ENCODE results near the gene TRAF1. TPM values are rescaled to one million over a fixed set of nuclear protein-coding genes. Genes with fewer than 3 reads are reported as not detected.

Gene TRAF1
- total RNA-seq, 1 experiment from 2014 or later: 1.6 TPM

DNA sequence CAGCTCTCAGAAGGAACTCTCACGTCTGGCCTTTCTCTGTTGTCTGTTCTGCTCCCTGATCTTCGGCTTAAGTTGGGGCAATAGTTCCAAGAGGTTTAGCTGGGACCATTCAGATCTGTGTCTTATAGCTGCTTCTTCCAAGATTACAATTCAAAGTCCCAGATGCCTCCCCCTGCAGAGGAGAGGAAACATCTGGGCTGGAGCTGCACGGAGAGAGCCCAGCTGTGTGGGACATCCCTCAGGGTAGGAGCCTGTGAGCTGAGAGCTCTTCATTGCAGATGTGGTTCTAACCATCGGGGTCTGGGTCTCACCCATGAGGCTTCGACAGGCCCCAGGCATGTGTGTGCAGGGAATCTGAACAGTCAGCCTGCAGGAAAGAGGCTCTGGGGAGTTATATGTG lies 40.6 kb downstream of the TRAF1 start:
- peaks cover 11% of the 10 kb centered on the region for H3K27me3 Mint-ChIP-seq (ENCODE audit: unreplicated experiment)
- peaks cover 6% of the 10 kb centered on the region for H3K4me1 Mint-ChIP-seq (ENCODE audit: low read depth, unreplicated experiment)
- no peak for DNase-seq
- CTCF ChIA-PET: no interaction called here
- intact Hi-C loops (cut with micrococcal nuclease; ENCODE audit: unreplicated experiment): no loop called here
- H3K36me3 Mint-ChIP-seq (ENCODE audit: insufficient read depth, unreplicated experiment): no peaks in the 10 kb centered on the region
- no peaks in the 10 kb centered on the region for H3K9me3 Mint-ChIP-seq (ENCODE audit: low read depth, unreplicated experiment)
- TF ChIP-seq CTCF (IDR thresholded peaks at IDR 0.05; ENCODE audit: unreplicated experiment): no peak
- no peak overlapping the region for H3K27ac Mint-ChIP-seq (ENCODE audit: unreplicated experiment)
- no TSS peak for BruUV-seq (replicated peaks)
- no peak overlapping the region for H3K4me3 Mint-ChIP-seq (ENCODE audit: low read depth, unreplicated experiment)

- no peak for DNase-seq
- Mint-ChIP-seq H3K27me3 (ENCODE audit: unreplicated experiment) (peaks cover 11% of the 10 kb centered on the region), H3K9me3 (ENCODE audit: low read depth, unreplicated experiment) (no peaks in the 10 kb centered on the region), H3K36me3 (ENCODE audit: insufficient read depth, unreplicated experiment) (no peaks in the 10 kb centered on the region), H3K4me1 (ENCODE audit: low read depth, unreplicated experiment) (peaks cover 6% of the 10 kb centered on the region), H3K27ac (ENCODE audit: unreplicated experiment) (no peak overlapping the region), H3K4me3 (ENCODE audit: low read depth, unreplicated experiment) (no peak overlapping the region)
- no peak for TF ChIP-seq CTCF (IDR thresholded peaks at IDR 0.05; ENCODE audit: unreplicated experiment)
- intact Hi-C loops (cut with micrococcal nuclease; ENCODE audit: unreplicated experiment): no loop called here
- CTCF ChIA-PET: interaction anchor here (0.6 kb wide), 1 partner anchor 187 kb away, joined by 5 read pairs; no protein-coding TSS in a partner anchor
- BruUV-seq (replicated peaks): no TSS peak
Observed at GRCh38 chr9:120885457-120885856, 41.1 kb downstream of the TRAF1 start.

GRCh38 chr9:120883608-120883996 lies 43.0 kb downstream of the TRAF1 start:
- CTCF ChIA-PET: interaction anchor here (0.6 kb wide), 2 partner anchors 12 to 30 kb away, joined by 3 to 4 read pairs; no protein-coding TSS in a partner anchor
- no peak for DNase-seq
- Mint-ChIP-seq H3K4me3 (ENCODE audit: low read depth, unreplicated experiment) (no peak overlapping the region), H3K36me3 (ENCODE audit: insufficient read depth, unreplicated experiment) (no peaks in the 10 kb centered on the region), H3K27me3 (ENCODE audit: unreplicated experiment) (peaks cover 22% of the 10 kb centered on the region), H3K4me1 (ENCODE audit: low read depth, unreplicated experiment) (peaks cover 14% of the 10 kb centered on the region), H3K9me3 (ENCODE audit: low read depth, unreplicated experiment) (no peaks in the 10 kb centered on the region), H3K27ac (ENCODE audit: unreplicated experiment) (no peak overlapping the region)
- intact Hi-C loops (cut with micrococcal nuclease; ENCODE audit: unreplicated experiment): no loop called here
- no TSS peak for BruUV-seq (replicated peaks)
- no peak for TF ChIP-seq CTCF (IDR thresholded peaks at IDR 0.05; ENCODE audit: unreplicated experiment)

GRCh38 chr9:120882935-120883607 lies 43.5 kb downstream of the TRAF1 start:
- H3K4me3 Mint-ChIP-seq (ENCODE audit: low read depth, unreplicated experiment): no peak overlapping the region
- no peak for TF ChIP-seq CTCF (IDR thresholded peaks at IDR 0.05; ENCODE audit: unreplicated experiment)
- H3K9me3 Mint-ChIP-seq (ENCODE audit: low read depth, unreplicated experiment): no peaks in the 10 kb centered on the region
- H3K27ac Mint-ChIP-seq (ENCODE audit: unreplicated experiment): no peak overlapping the region
- peaks cover 20% of the 10 kb centered on the region for H3K4me1 Mint-ChIP-seq (ENCODE audit: low read depth, unreplicated experiment)
- intact Hi-C loops (cut with micrococcal nuclease; ENCODE audit: unreplicated experiment): no loop called here
- CTCF ChIA-PET: no interaction called here
- H3K36me3 Mint-ChIP-seq (ENCODE audit: insufficient read depth, unreplicated experiment): no peaks in the 10 kb centered on the region
- H3K27me3 Mint-ChIP-seq (ENCODE audit: unreplicated experiment): peaks cover 24% of the 10 kb centered on the region
- no TSS peak for BruUV-seq (replicated peaks)
- peak; percentile 37 for DNase-seq

All from Calu3 (cell line).